Heart left ventricle (tissue), 13 donors: ENCODE results near the gene VIPAS39.

ENCODE experiments used
- POLR2A ChIP-seq, 2 donors: fragments of 450-650 bp; IDR thresholded peaks; one replicate each; pipeline ENCODE4 v1.6.1; 2017; ENCODE audit warnings: antibody characterized with exemption in 2 of 2, mild to moderate bottlenecking in 2 of 2, moderate library complexity in 2 of 2
- TF ChIP-seq, protein P1 (sequence below), 12 donors: fragments of 200-600 bp; sonication (generic) in 4 of 12; IDR thresholded peaks; one replicate each; pipeline versions ENCODE4 v1.5.0 to v1.8.0; 2018 to 2022; ENCODE audit warnings: antibody characterized with exemption in 12 of 12, mild to moderate bottlenecking in 5 of 12
- donor health status: ischemic (EF 13 %, LVEDD 7.1; RV severe dilation, severe dysfunction).
- donor health status: DM: no; HTN: yes; CAD: no.
- donor health status: DM: no; HTN: no; CAD: no.
- donor health status: ischemic (EF 25% LVEDD 6.9; RV normal size, moderate dysfunction).
- donor health status: ischemic (EF 25% LVEDD 5.7; RV mildly dilated, moderate dysfunction).
- donor health status: ischemic (EF 35%, LVEDD 5.7; RV mildly dilated, moderate dysfunction).
- donor health status: nonischemic (EF 11% LVEDD 7.7; RV severe dilation, severe dysfunction).
- donor health status: DM: yes; HTN: yes; CAD: no.
- donor health status: PGD.
- donor health status: ischemic (EF 29% LVEDD 5.4; RV normal size, mild dysfunction).
- donor health status: nonischemic (EF 23%, LVEDD 6.1; RV moderate dilation, normal function).

DNA sequence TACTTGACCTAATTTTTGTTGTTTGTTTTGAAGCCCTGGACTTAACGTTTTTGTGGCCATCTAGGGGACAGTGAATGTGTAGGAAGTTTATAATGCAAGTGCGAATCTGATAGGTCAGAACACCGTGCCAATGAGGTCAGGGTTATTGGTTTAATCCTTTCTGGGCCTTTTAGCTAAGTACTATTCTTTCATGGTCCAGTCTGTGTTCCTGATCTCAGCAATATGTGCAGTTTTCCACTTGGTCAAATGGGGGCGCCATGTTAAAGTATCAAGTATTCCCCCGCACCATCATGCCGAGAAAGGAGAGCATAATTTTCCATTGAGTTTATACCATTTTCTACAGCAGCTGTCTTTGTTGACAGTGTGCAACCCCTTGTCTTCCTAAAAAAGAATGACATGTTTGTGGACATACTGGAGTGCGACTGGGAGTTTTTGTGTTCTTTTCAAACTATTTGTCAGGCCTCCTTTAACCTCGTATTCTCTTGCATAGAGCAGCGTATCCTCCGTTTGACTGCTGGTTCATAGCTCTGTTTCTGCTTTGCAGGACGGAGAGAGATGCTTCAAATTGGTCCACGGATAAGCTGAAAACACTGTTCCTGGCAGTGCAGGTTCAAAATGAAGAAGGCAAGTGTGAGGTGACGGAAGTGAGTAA is 1.8 kb upstream of the VIPAS39 start:
- no peak for TF ChIP-seq POLR2A (IDR thresholded peaks at IDR 0.05)
- TF ChIP-seq, protein P1, sequence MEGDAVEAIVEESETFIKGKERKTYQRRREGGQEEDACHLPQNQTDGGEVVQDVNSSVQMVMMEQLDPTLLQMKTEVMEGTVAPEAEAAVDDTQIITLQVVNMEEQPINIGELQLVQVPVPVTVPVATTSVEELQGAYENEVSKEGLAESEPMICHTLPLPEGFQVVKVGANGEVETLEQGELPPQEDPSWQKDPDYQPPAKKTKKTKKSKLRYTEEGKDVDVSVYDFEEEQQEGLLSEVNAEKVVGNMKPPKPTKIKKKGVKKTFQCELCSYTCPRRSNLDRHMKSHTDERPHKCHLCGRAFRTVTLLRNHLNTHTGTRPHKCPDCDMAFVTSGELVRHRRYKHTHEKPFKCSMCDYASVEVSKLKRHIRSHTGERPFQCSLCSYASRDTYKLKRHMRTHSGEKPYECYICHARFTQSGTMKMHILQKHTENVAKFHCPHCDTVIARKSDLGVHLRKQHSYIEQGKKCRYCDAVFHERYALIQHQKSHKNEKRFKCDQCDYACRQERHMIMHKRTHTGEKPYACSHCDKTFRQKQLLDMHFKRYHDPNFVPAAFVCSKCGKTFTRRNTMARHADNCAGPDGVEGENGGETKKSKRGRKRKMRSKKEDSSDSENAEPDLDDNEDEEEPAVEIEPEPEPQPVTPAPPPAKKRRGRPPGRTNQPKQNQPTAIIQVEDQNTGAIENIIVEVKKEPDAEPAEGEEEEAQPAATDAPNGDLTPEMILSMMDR (IDR thresholded peaks at IDR 0.05), result peak in 11 of 12 donors; percentile 13 to 66 (median 45)
